GM12878 (cell line): ENCODE results near the gene RNF44. TPM values are rescaled to one million over a fixed set of nuclear protein-coding genes. Genes with fewer than 3 reads are reported as not detected.
A peak's percentile ranks its signal among the peaks of the same experiment; 100 is the strongest.

Experiments used
- ATAC-seq: fragments of 200-7000 bp; cut with Tn5 transposase; 3 replicates; pipeline ENCODE4 v1.9.1; 2020; ENCODE audit warnings: mild to moderate bottlenecking, moderate library complexity
- BruUV-seq: library from RNA; stranded (reverse); fragments of 400-500 nt; replicated peaks from 2 replicates; lab custom pipeline; 2021; lab: Mats Ljungman, UMichigan
- CTCF ChIA-PET: fragments of 300-600 bp; sonication (Branson Sonifier 250); formaldehyde crosslinking; extraction: SDS; loops from one replicate; lab custom pipeline; 2021; ENCODE audit warnings: inconsistent platforms; lab: Yijun Ruan, JAX
- POLR2A ChIA-PET: fragments of 350-600 bp; formaldehyde crosslinking; extraction: SDS; loops from one replicate; lab custom pipeline; 2021; ENCODE audit warnings: inconsistent platforms; lab: Charles Lee
- RAD21 ChIA-PET: fragments of 300-600 bp; sonication (Branson Sonifier 250); formaldehyde crosslinking; loops from one replicate; lab custom pipeline; 2023; ENCODE audit warnings: antibody characterized with exemption; ENCODE audit not compliant: unreplicated experiment; lab: Charles Lee
- SMC1A ChIA-PET: fragments of 300-600 bp; sonication (Branson Sonifier 250); formaldehyde crosslinking; loops from one replicate; lab custom pipeline; 2023; ENCODE audit not compliant: unreplicated experiment, uncharacterized antibody; lab: Charles Lee
- DNase-seq: peaks from one replicate; pipeline ENCODE4 v3.0.0-alpha.2; 2011; ENCODE audit warnings: low read depth, low spot score
- FAIRE-seq: peaks from 3 replicates; lab custom pipeline; 2011; peaks lifted over from hg19 to GRCh38; lab: Jason Lieb, UNC
- H2AFZ ChIP-seq: 2 replicates; pipeline ENCODE4 v1.6.0; 2011; ENCODE audit warnings: low read depth, low read length, control low read depth; ENCODE audit not compliant: control insufficient read depth
- H3K27ac ChIP-seq: 2 replicates; pipeline ENCODE4 v1.5.1; 2011; ENCODE audit warnings: control low read depth; ENCODE audit not compliant: control insufficient read depth, insufficient read depth
- H3K27me3 ChIP-seq, 2 experiments: replicated peaks in 1 of 2; 2 replicates each; pipeline versions ENCODE4 v1.6.0 to v1.6.1; 2011; ENCODE audit warnings: low read length in 1 of 2; ENCODE audit not compliant: control insufficient read depth in 2 of 2, insufficient read depth in 2 of 2
- H3K36me3 ChIP-seq, 2 experiments: 2 replicates each; pipeline ENCODE4 v1.5.1; 2011; ENCODE audit warnings: low read length in 1 of 2; ENCODE audit not compliant: control insufficient read depth in 2 of 2, insufficient read depth in 2 of 2
- H3K4me1 ChIP-seq: 2 replicates; pipeline ENCODE4 v1.6.1; 2011; ENCODE audit warnings: mild to moderate bottlenecking, low read length, moderate library complexity, mixed read lengths; ENCODE audit not compliant: control insufficient read depth, insufficient read depth
- H3K4me2 ChIP-seq: 2 replicates; pipeline ENCODE4 v1.6.0; 2011; ENCODE audit warnings: control low read depth; ENCODE audit not compliant: control insufficient read depth, insufficient read depth
- H3K4me3 ChIP-seq: fragments of 200-600 bp; sonication (generic); 2 replicates; pipeline ENCODE4 v1.5.1; 2016
- H3K79me2 ChIP-seq: 2 replicates; pipeline ENCODE4 v1.6.0; 2011; ENCODE audit warnings: low read length; ENCODE audit not compliant: control insufficient read depth, insufficient read depth
- H3K9ac ChIP-seq: 2 replicates; pipeline ENCODE4 v1.8.0; 2011; ENCODE audit warnings: low read length, control low read depth, mixed read lengths; ENCODE audit not compliant: control insufficient read depth, insufficient read depth
- H3K9me3 ChIP-seq: replicated peaks from 3 replicates; pipeline ENCODE4 v1.5.1; 2011; ENCODE audit warnings: mild to moderate bottlenecking, low read length; ENCODE audit not compliant: control insufficient read depth, insufficient read depth
- H4K20me1 ChIP-seq: 2 replicates; pipeline ENCODE4 v1.6.0; 2011; ENCODE audit not compliant: control insufficient read depth, insufficient read depth
- MTA2 ChIP-seq: fragments of 450-650 bp; IDR thresholded peaks from 2 replicates; pipeline ENCODE4 v1.6.1; 2016; ENCODE audit warnings: low read depth, mild to moderate bottlenecking, moderate library complexity
- MXI1 ChIP-seq: fragments of 150-350 bp; IDR thresholded peaks from 2 replicates; pipeline ENCODE4 v1.6.1; 2011; ENCODE audit warnings: low read depth, mild to moderate bottlenecking, inconsistent platforms, low read length, improper control_type of control experiment
- PAX5 ChIP-seq: IDR thresholded peaks from 2 replicates; pipeline ENCODE4 v1.6.1; 2011; ENCODE audit warnings: low read depth, low read length, borderline replicate concordance
- POLR2A ChIP-seq: IDR thresholded peaks from 2 replicates; pipeline ENCODE4 v1.6.1; 2011; ENCODE audit warnings: low read depth, mild to moderate bottlenecking, low read length
- YY1 ChIP-seq: IDR thresholded peaks from 2 replicates; pipeline ENCODE4 v1.6.1; 2011; ENCODE audit warnings: low read depth, mild to moderate bottlenecking, low read length
- WGBS: methylation state at CpG from one replicate; pipeline ENCODE4 v1.1.6; 2016; ENCODE audit warnings: low lambda C conversion rate; ENCODE audit not compliant: insufficient replicate concordance, insufficient coverage; ENCODE audit errors: missing lambda C conversion rate; 5-methylcytosine and 5-hydroxymethylcytosine counted together
- in situ Hi-C: fragments of 300-500 bp; cut with MboI; formaldehyde crosslinking; loops from 9 replicates; pipeline ENCODE4 v1.14.3; 2018; ENCODE audit warnings: mixed read lengths
- intact Hi-C: fragments of 100-400 bp; cut with micrococcal nuclease; formaldehyde crosslinking; loops from one replicate; pipeline ENCODE4 v1.14.2; 2022; ENCODE audit not compliant: unreplicated experiment
- polyA plus RNA-seq, 11 experiments: library from polyadenylated mRNA; depleted of rRNA in 4 of 11; unstranded in 6 of 11; stranded (reverse) in 5 of 11; fragments of >200 nt; fragmentation: Nextera tagmentation in 4 of 11; fragmentation: Illumina TruSeq in 1 of 11; extraction: Ambion mirVana in 4 of 11; extraction: Trizol in 1 of 11; gene quantifications; 1 replicate in 1 of 11; 2 replicates in 10 of 11; pipeline versions ENCODE4 v1.2.1 to v1.2.3, GENCODE V29; 2011 to 2016; ENCODE audit warnings: inconsistent platforms in 2 of 11, missing spikeins in 2 of 11, low read depth in 1 of 11
- total RNA-seq, 4 experiments: library from RNA; depleted of rRNA in 3 of 4; stranded (reverse); fragments of >200 nt in 3 of 4; fragmentation: Illumina TruSeq in 1 of 4; extraction: Trizol in 1 of 4; gene quantifications; 2 replicates each; pipeline versions ENCODE4 v1.2.1 to v1.2.3, GENCODE V29; 2013 to 2021

RNF44 gene
- total and polyA plus RNA-seq, 10 of the 15 experiments (the other 5 are each of a cell fraction or from before 2014, with no cell fraction given): 1.7 to 51.9 (median 7.9) TPM

GRCh38 chr5:176534640-176535039 is 2.6 kb downstream of the RNF44 start:
- peak overlapping the region; percentile 99 for H3K4me3 ChIP-seq
- in situ Hi-C loops (no loop called here), intact Hi-C loops (loop anchor here (5.0 to 10.0 kb wide), 3 partner anchors 87 to 1580 kb away; partner anchors contain the start of genes FAF2, HIGD2A, N4BP3 and NOP16)
- H4K20me1 ChIP-seq: no peaks in the 10 kb centered on the region; the same call in 1 of the 2 replicates
- peaks cover 54% of the 10 kb centered on the region for H3K79me2 ChIP-seq
- no peaks in the 10 kb centered on the region for H3K9me3 ChIP-seq
- TF ChIP-seq MXI1: 0 out of 2 replicates have a peak, but pooled peaks have one; percentile 46
- peak; percentile 9; the same call in 1 of the 2 replicates for TF ChIP-seq YY1
- TF ChIP-seq PAX5: no peak
- 0 out of 2 replicates have a peak, but pooled peaks have one; percentile 10 for TF ChIP-seq POLR2A
- TF ChIP-seq MTA2: no peak
- H3K36me3 ChIP-seq: peaks cover 4 to 19% of the 10 kb centered on the region in 2 experiments
- RAD21 ChIA-PET: interaction anchor here (0.8 to 2.6 kb wide), 3 partner anchors 8 to 87 kb away, joined by 3 to 6 read pairs (median 3); partner anchors contain the start of gene FAF2
- FAIRE-seq (peak; percentile 31), ATAC-seq (peak; percentile 4), DNase-seq (no peak)
- SMC1A ChIA-PET: interaction anchor here (0.7 to 1.7 kb wide), 3 partner anchors 8 to 12 kb away, joined by 3 to 7 read pairs (median 4); no protein-coding TSS in a partner anchor
- H2AFZ ChIP-seq: no peak overlapping the region
- peak overlapping the region; percentile 99 for H3K9ac ChIP-seq
- H3K27ac ChIP-seq: peak overlapping the region; percentile 95
- no TSS peak for BruUV-seq
- CTCF ChIA-PET: interaction anchor here (0.6 to 3.2 kb wide), 9 partner anchors 9 to 173 kb away, joined by 3 to 19 read pairs (median 3); partner anchors contain the start of genes CLTB, FAF2 and KIAA1191
- POLR2A ChIA-PET: interaction anchor here (0.7 to 3.7 kb wide), 8 partner anchors 9 to 175 kb away, joined by 3 to 16 read pairs (median 6); partner anchors contain the start of genes CLTB, FAF2 and KIAA1191
- H3K27me3 ChIP-seq: no peaks in the 10 kb centered on the region
- peak overlapping the region; percentile 76 for H3K4me2 ChIP-seq
- H3K4me1 ChIP-seq: peaks cover 43% of the 10 kb centered on the region
- 58% methylated on average over 4 of the region's 4 CpGs for WGBS
